HepG2 (cell line): ENCODE results near the gene ZXDA. TPM values are rescaled to one million over a fixed set of nuclear protein-coding genes. Genes with fewer than 3 reads are reported as not detected.

ENCODE experiments used
- ATAC-seq: fragments of 200-7000 bp; cut with Tn5 transposase; 3 replicates; pipeline ENCODE4 v1.9.1; 2020; ENCODE audit warnings: mild to moderate bottlenecking, moderate library complexity
- BruUV-seq: library from RNA; stranded (reverse); fragments of 400-500 nt; replicated peaks from 2 replicates; lab custom pipeline; 2021; lab: Mats Ljungman, UMichigan
- CTCF ChIA-PET: fragments of 300-600 bp; formaldehyde crosslinking; extraction: SDS; loops from one replicate; lab custom pipeline; 2021; ENCODE audit warnings: low total read pairs, inconsistent platforms, low intra/inter-chr PET ratio; lab: Yijun Ruan, JAX
- POLR2A ChIA-PET: fragments of 350-600 bp; sonication (Branson Sonifier 250); formaldehyde crosslinking; loops from one replicate; lab custom pipeline; 2020; ENCODE audit warnings: antibody characterized with exemption, inconsistent platforms; lab: Yijun Ruan, JAX
- DNase-seq: peaks from one replicate; pipeline ENCODE4 v3.0.0-alpha.2; 2015; ENCODE audit warnings: low spot score
- FAIRE-seq: peaks from 3 replicates; lab custom pipeline; 2011; peaks lifted over from hg19 to GRCh38; lab: Jason Lieb, UNC
- H2AFZ ChIP-seq: one replicate; pipeline ENCODE4 v1.6.1; 2011; ENCODE audit warnings: low read length, inconsistent platforms
- H3K27ac ChIP-seq: fragments of 300-600 bp; 3 replicates; pipeline ENCODE4 v1.8.0; 2011; ENCODE audit warnings: mixed run types, mild to moderate bottlenecking, mixed read lengths, low read length, inconsistent platforms; ENCODE audit not compliant: insufficient read depth; ENCODE audit errors: extremely low read length
- H3K27me3 ChIP-seq, 2 experiments: fragments of 200-600 bp in 1 of 2; 2 replicates in 1 of 2; 3 replicates in 1 of 2; pipeline versions ENCODE4 v1.6.0 to v1.8.0; 2011; ENCODE audit warnings: low read length in 2 of 2, mild to moderate bottlenecking in 2 of 2, moderate library complexity in 2 of 2, inconsistent platforms in 1 of 2; ENCODE audit not compliant: insufficient read depth in 2 of 2, control insufficient read depth in 1 of 2
- H3K36me3 ChIP-seq, 2 experiments: fragments of 200-600 bp in 1 of 2; replicated peaks in 1 of 2; 2 replicates in 1 of 2; 3 replicates in 1 of 2; pipeline versions ENCODE4 v1.5.1 to v1.8.0; 2011; ENCODE audit warnings: low read length in 2 of 2, inconsistent platforms in 1 of 2; ENCODE audit not compliant: insufficient read depth in 2 of 2, control insufficient read depth in 1 of 2
- H3K4me1 ChIP-seq: 2 replicates; pipeline ENCODE4 v1.5.1; 2012; ENCODE audit warnings: low read length, inconsistent platforms; ENCODE audit not compliant: insufficient read depth
- H3K4me2 ChIP-seq: 2 replicates; pipeline ENCODE4 v1.6.0; 2011; ENCODE audit warnings: low read depth, low read length, inconsistent platforms
- H3K4me3 ChIP-seq, 3 experiments: fragments of 200-600 bp in 1 of 3; sonication (generic), shearing (Covaris generic) in 1 of 3; replicated peaks in 1 of 3; 2 replicates each; pipeline ENCODE4 v1.5.1; 2011 to 2016; ENCODE audit warnings: low read length in 3 of 3, inconsistent platforms in 2 of 3, low read depth in 2 of 3, mild to moderate bottlenecking in 2 of 3, control low read depth in 1 of 3, mixed read lengths in 1 of 3; ENCODE audit not compliant: insufficient read depth in 1 of 3
- H3K79me2 ChIP-seq: one replicate; pipeline ENCODE4 v1.6.1; 2011; ENCODE audit warnings: low read length, inconsistent platforms; ENCODE audit not compliant: insufficient read depth
- H3K9ac ChIP-seq: 2 replicates; pipeline ENCODE4 v1.6.0; 2011; ENCODE audit warnings: mild to moderate bottlenecking, low read depth, low read length, inconsistent platforms; ENCODE audit not compliant: insufficient read depth
- H3K9me3 ChIP-seq: 2 replicates; pipeline ENCODE4 v1.5.1; 2012; ENCODE audit warnings: mild to moderate bottlenecking, low read length
- H4K20me1 ChIP-seq: 2 replicates; pipeline ENCODE4 v1.6.0; 2011; ENCODE audit warnings: inconsistent platforms, mild to moderate bottlenecking, low read length, moderate library complexity; ENCODE audit not compliant: insufficient read depth
- AHR ChIP-seq: IDR thresholded peaks from 2 replicates; pipeline ENCODE4 v1.6.1; 2018; ENCODE audit warnings: missing genetic modification reagents, missing compliant biosample characterization
- ARID3A ChIP-seq: IDR thresholded peaks from 2 replicates; pipeline ENCODE4 v1.6.1; 2012; ENCODE audit warnings: low read depth, low read length, improper control_type of control experiment
- ATF7 ChIP-seq, 2 experiments: fragments of 450-650 bp in 1 of 2; sonication (generic) in 1 of 2; formaldehyde crosslinking in 1 of 2; IDR thresholded peaks; 2 replicates each; pipeline versions ENCODE4 v1.4.0 to v1.6.1; 2016 to 2020; ENCODE audit warnings: antibody characterized with exemption in 1 of 2, mild to moderate bottlenecking in 1 of 2, missing genetic modification reagents in 1 of 2
- NFIB ChIP-seq: sonication (generic); formaldehyde crosslinking; IDR thresholded peaks from 2 replicates; pipeline ENCODE4 v1.9.0; 2021; ENCODE audit warnings: missing genetic modification reagents, mild to moderate bottlenecking, borderline replicate concordance
- TCF7L2 ChIP-seq: IDR thresholded peaks from 2 replicates; pipeline ENCODE4 v1.6.1; 2011; ENCODE audit warnings: mild to moderate bottlenecking, low read depth, low read length, moderate library complexity
- TRIM22 ChIP-seq: fragments of 450-650 bp; IDR thresholded peaks from 2 replicates; pipeline ENCODE4 v1.6.1; 2017
- XBP1 ChIP-seq: sonication (generic); formaldehyde crosslinking; IDR thresholded peaks from 2 replicates; pipeline ENCODE4 v1.5.0; 2020; ENCODE audit warnings: missing genetic modification reagents
- WGBS: methylation state at CpG from one replicate; pipeline ENCODE4 v1.1.6; 2017; ENCODE audit warnings: low lambda C conversion rate; 5-methylcytosine and 5-hydroxymethylcytosine counted together
- in situ Hi-C: cut with HindIII; loops from 2 replicates; pipeline ENCODE4 v1.10.0; 2017; ENCODE audit warnings: low pct_unique_long_range_greater_than_20kb; ENCODE audit not compliant: extremely low pct_ligation_motif_present
- intact Hi-C: fragments of 100-400 bp; cut with micrococcal nuclease; formaldehyde crosslinking; loops from one replicate; pipeline ENCODE4 v1.10.0; 2022; ENCODE audit not compliant: unreplicated experiment
- polyA plus RNA-seq, 8 experiments: library from polyadenylated mRNA; depleted of rRNA in 3 of 8; stranded (reverse) in 7 of 8; unstranded in 1 of 8; fragments of >200 nt; fragmentation: Illumina TruSeq in 4 of 8; extraction: Trizol in 4 of 8; gene quantifications; 2 replicates each; pipeline versions ENCODE4 v1.2.1 to v1.2.3, GENCODE V29; 2011 to 2016; ENCODE audit warnings: low read depth in 4 of 8, missing spikeins in 1 of 8, mixed read lengths in 1 of 8; ENCODE audit not compliant: insufficient read depth in 1 of 8
- total RNA-seq, 5 experiments: library from RNA; depleted of rRNA; stranded (reverse); fragments of >200 nt; fragmentation: Illumina TruSeq; extraction: Trizol; gene quantifications; 2 replicates each; pipeline ENCODE4 v1.2.3, GENCODE V29; 2016; ENCODE audit warnings: low read depth in 1 of 5

The ZXDA gene
- total and polyA plus RNA-seq, 2 of the 13 experiments (the other 11 are each of a cell fraction or from before 2014, with no cell fraction given) = not detected

DNA sequence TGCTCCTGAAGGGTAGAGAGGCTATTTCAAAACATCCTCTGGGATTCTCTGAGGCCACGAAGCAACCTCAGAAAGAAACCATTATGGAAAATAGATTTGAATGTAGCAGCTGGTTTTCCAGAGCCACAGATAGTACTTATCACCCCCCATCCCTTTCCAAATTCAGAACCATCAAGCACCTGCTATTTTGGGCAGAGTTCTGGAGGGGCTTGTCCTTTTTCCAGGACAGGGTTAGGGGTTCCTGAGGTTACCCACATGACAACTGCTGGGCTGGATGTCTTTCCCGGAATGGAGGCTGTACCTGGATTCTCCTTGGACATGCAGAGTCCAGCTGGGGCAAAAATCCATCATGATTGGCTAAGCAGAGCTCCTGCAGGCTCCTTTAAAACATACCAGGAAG is 22.0 kb upstream of the ZXDA start (continued):
- TF ChIP-seq TRIM22 (no peak), TCF7L2 (no peak), AHR (no peak), NFIB (CRISPR knock-in tag) (no peak), ARID3A (no peak)
- TF ChIP-seq, all 625 proteins: peak for 0

DNA sequence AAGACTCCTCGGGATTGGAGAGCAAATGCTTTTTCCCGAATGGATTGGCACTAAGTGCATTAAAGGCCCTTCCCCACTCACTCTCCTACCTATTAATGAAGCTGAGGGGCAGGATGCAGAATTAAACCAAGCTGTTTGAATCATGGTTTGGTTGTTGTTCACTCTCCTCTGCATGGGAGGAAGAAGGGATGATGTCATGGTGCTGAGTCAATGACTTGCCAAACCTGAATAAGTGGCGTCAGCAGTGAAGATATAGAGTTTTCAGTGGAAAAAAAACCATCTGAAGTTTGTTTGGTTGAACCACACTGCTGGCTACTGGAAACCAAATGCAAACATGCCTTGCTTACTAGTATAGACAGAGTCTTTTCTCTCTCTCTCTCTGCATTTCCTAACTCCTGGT is 19.8 kb upstream of the ZXDA start:
- ChIA-PET CTCF (interaction anchor here (1.3 kb wide), 1 partner anchor 109 kb away, joined by 3 read pairs; no protein-coding TSS in a partner anchor), POLR2A (no interaction called here)
- H2AFZ ChIP-seq = no peak overlapping the region
- no TSS peak for BruUV-seq
- H3K9ac ChIP-seq = no peak overlapping the region
- ATAC-seq (no peak), DNase-seq (no peak), FAIRE-seq (no peak)
- intact Hi-C loops = no loop called here
- H3K4me2 ChIP-seq = no peak overlapping the region
- H3K9me3 ChIP-seq = no peaks in the 10 kb centered on the region
- no peaks in the 10 kb centered on the region for H3K4me1 ChIP-seq
- in situ Hi-C loops = no loop called here
- WGBS = 6% methylated on average over 3 of the region's 3 CpGs
- no peaks in the 10 kb centered on the region for H4K20me1 ChIP-seq
- no peaks in the 10 kb centered on the region for H3K79me2 ChIP-seq
- no peaks in the 10 kb centered on the region for H3K27me3 ChIP-seq
- no peak overlapping the region for H3K4me3 ChIP-seq
- H3K27ac ChIP-seq = no peak overlapping the region
- TF ChIP-seq ATF7 (IDR thresholded peaks at IDR 0.05) (peak; percentile 14; the same call in 1 of the 2 replicates), ATF7 (CRISPR knock-in tag; IDR thresholded peaks at IDR 0.05) (no peak), XBP1 (no peak)
- H3K36me3 ChIP-seq = no peaks in the 10 kb centered on the region
